GM23248 (cell line): ENCODE data around the gene TMEM131L. TPM values are rescaled to one million over a fixed set of nuclear protein-coding genes. Genes with fewer than 3 reads are reported as not detected.

Source experiments
- DNase-seq: peaks from one replicate; pipeline ENCODE4 v3.0.0-alpha.2; 2015
- H2AFZ ChIP-seq: fragments of 200-600 bp; sonication (generic); 2 replicates; pipeline ENCODE4 v1.6.1; 2016; ENCODE audit warnings: antibody characterized with exemption
- H3F3A ChIP-seq: fragments of 200-600 bp; sonication (generic); 2 replicates; pipeline ENCODE4 v1.6.1; 2016; ENCODE audit warnings: mild to moderate bottlenecking, antibody characterized with exemption, mixed run types; ENCODE audit not compliant: insufficient read depth
- H3K27ac ChIP-seq: fragments of 200-600 bp; sonication (generic); 2 replicates; pipeline ENCODE4 v1.5.1; 2016; ENCODE audit warnings: mild to moderate bottlenecking
- H3K27me3 ChIP-seq: fragments of 200-600 bp; sonication (generic); replicated peaks from 2 replicates; pipeline ENCODE4 v1.6.1; 2016; ENCODE audit warnings: mild to moderate bottlenecking; ENCODE audit not compliant: insufficient read depth
- H3K36me3 ChIP-seq: fragments of 200-600 bp; sonication (generic); 2 replicates; pipeline ENCODE4 v1.6.1; 2016; ENCODE audit warnings: low read depth, mild to moderate bottlenecking
- H3K4me1 ChIP-seq: fragments of 200-600 bp; sonication (generic); 2 replicates; pipeline ENCODE4 v1.6.1; 2016; ENCODE audit warnings: mild to moderate bottlenecking; ENCODE audit not compliant: insufficient read depth
- H3K4me2 ChIP-seq: fragments of 200-600 bp; sonication (generic); one replicate; pipeline ENCODE4 v1.6.1; 2016; ENCODE audit warnings: mild to moderate bottlenecking; ENCODE audit not compliant: unreplicated experiment
- H3K4me3 ChIP-seq: fragments of 200-600 bp; sonication (generic); 2 replicates; pipeline ENCODE4 v1.5.1; 2016; ENCODE audit warnings: mild to moderate bottlenecking
- H3K79me2 ChIP-seq: fragments of 200-600 bp; sonication (generic); 2 replicates; pipeline ENCODE4 v1.6.1; 2016; ENCODE audit warnings: mild to moderate bottlenecking; ENCODE audit not compliant: insufficient read depth
- H3K9ac ChIP-seq: fragments of 200-600 bp; sonication (generic); 2 replicates; pipeline ENCODE4 v1.6.1; 2016; ENCODE audit warnings: mild to moderate bottlenecking
- H3K9me2 ChIP-seq: fragments of 200-600 bp; sonication (generic); 2 replicates; pipeline ENCODE4 v1.6.1; 2016; ENCODE audit warnings: mixed run types, mild to moderate bottlenecking, moderate library complexity; ENCODE audit not compliant: insufficient read depth
- H3K9me3 ChIP-seq: fragments of 200-600 bp; sonication (generic); one replicate; pipeline ENCODE4 v1.6.1; 2017; ENCODE audit warnings: low read depth
- H4K20me1 ChIP-seq: fragments of 200-600 bp; sonication (generic); 2 replicates; pipeline ENCODE4 v1.6.0; 2016; ENCODE audit not compliant: insufficient read depth
- EZH2 ChIP-seq: fragments of 200-600 bp; sonication (generic); IDR thresholded peaks from 2 replicates; pipeline ENCODE4 v1.6.1; 2018; ENCODE audit warnings: antibody characterized with exemption, mild to moderate bottlenecking; ENCODE audit not compliant: insufficient read depth, poor library complexity, severe bottlenecking
- EZH2phosphoT487 ChIP-seq: fragments of 200-600 bp; sonication (generic); IDR thresholded peaks from 2 replicates; pipeline ENCODE4 v1.6.1; 2018; ENCODE audit warnings: antibody characterized with exemption, moderate library complexity, mild to moderate bottlenecking, low read depth; ENCODE audit not compliant: insufficient read depth
- WGBS, 2 experiments: methylation state at CpG; one replicate each; pipeline ENCODE4 v1.1.6; 2015 to 2017; ENCODE audit warnings: low lambda C conversion rate in 2 of 2, low coverage in 1 of 2; ENCODE audit errors: missing lambda C conversion rate in 2 of 2; 5-methylcytosine and 5-hydroxymethylcytosine counted together
- in situ Hi-C: fragments of 300-500 bp; cut with MboI; formaldehyde crosslinking; loops from 2 replicates; pipeline ENCODE4 v1.15.0; 2020
- polyA plus RNA-seq: library from polyadenylated mRNA; unstranded; fragments of >200 nt; fragmentation: Nextera tagmentation; extraction: Ambion mirVana; gene quantifications from 2 replicates; pipeline ENCODE4 v1.2.1, GENCODE V29; 2016
- total RNA-seq: library from RNA; depleted of rRNA; stranded (reverse); fragments of >200 nt; shearing (Covaris generic); gene quantifications from 2 replicates; pipeline ENCODE4 v1.2.3, GENCODE V29; 2014

The TMEM131L gene
- total and polyA plus RNA-seq, 2 experiments from 2014 or later, result 8.7 to 11.1 TPM

- 63 to 69% methylated on average over 3 of the region's 3 CpGs for WGBS, 2 experiments
- Histone ChIP-seq H3K79me2 (no peaks in the 10 kb centered on the region), H3K4me3 (no peak overlapping the region), H4K20me1 (no peaks in the 10 kb centered on the region), H3K27me3 (no peaks in the 10 kb centered on the region), H2AFZ (peak overlapping the region; percentile 42), H3K9me3 (no peaks in the 10 kb centered on the region), H3K4me2 (no peak overlapping the region), H3K27ac (no peak overlapping the region), H3K36me3 (no peaks in the 10 kb centered on the region), H3K4me1 (peaks cover 9% of the 10 kb centered on the region; the same call in 1 of the 2 replicates), H3F3A (no peaks in the 10 kb centered on the region), H3K9ac (no peak overlapping the region), H3K9me2 (no peaks in the 10 kb centered on the region)
- TF ChIP-seq EZH2phosphoT487 (no peak), EZH2 (no peak)
- DNase-seq, result no peak
- in situ Hi-C loops, result no loop called here
Observed at GRCh38 chr4:153651116-153651515, 185.0 kb downstream of the TMEM131L start.

DNA sequence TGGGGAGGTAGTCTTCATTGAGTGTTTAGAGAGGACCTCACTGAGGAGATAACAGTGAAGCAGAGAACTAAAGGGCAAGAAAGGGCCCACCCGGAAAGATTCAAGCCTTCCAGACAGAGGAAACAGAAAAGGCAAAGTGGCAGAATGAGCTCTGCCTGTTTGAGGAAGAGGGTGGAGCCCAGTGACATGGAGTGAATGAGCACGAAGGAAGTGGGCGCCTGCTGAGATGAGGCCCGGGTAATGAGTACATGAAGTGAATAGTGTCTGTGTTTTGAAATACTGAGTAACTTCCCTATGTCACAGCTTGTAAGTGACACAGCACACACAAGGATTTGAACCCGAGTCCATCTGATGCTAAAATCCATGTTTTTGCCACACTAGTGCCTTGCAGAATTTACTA, 185.4 kb downstream of the TMEM131L start:
- Histone ChIP-seq H3K9ac (peak overlapping the region; percentile 27; the same call in 1 of the 2 replicates), H3K27ac (peak overlapping the region; percentile 29; the same call in 1 of the 2 replicates), H2AFZ (peak overlapping the region; percentile 42), H3F3A (no peaks in the 10 kb centered on the region), H3K9me3 (no peaks in the 10 kb centered on the region), H3K4me1 (peaks cover 9% of the 10 kb centered on the region; the same call in 1 of the 2 replicates), H3K9me2 (no peaks in the 10 kb centered on the region), H3K79me2 (no peaks in the 10 kb centered on the region), H4K20me1 (no peaks in the 10 kb centered on the region), H3K36me3 (no peaks in the 10 kb centered on the region), H3K4me3 (no peak overlapping the region), H3K4me2 (peak overlapping the region; percentile 23), H3K27me3 (no peaks in the 10 kb centered on the region)
- peak; percentile 59 for DNase-seq
- in situ Hi-C loops, result no loop called here
- TF ChIP-seq EZH2phosphoT487 (no peak), EZH2 (no peak)
- WGBS, 2 experiments, result 33 to 34% methylated on average over 5 of the region's 5 CpGs

GRCh38 chr4:153652051-153652784, 186.1 kb downstream of the TMEM131L start:
- H3K4me1 ChIP-seq, result peaks cover 9% of the 10 kb centered on the region; the same call in 1 of the 2 replicates
- H3K9ac ChIP-seq, result peak overlapping the region; percentile 27; the same call in 1 of the 2 replicates
- peak; percentile 56 for DNase-seq
- H3K36me3 ChIP-seq, result no peaks in the 10 kb centered on the region
- H3K79me2 ChIP-seq, result no peaks in the 10 kb centered on the region
- no peak overlapping the region for H3K4me3 ChIP-seq
- peak overlapping the region; percentile 42 for H2AFZ ChIP-seq
- H3F3A ChIP-seq, result no peaks in the 10 kb centered on the region
- no peaks in the 10 kb centered on the region for H3K27me3 ChIP-seq
- H3K27ac ChIP-seq, result peak overlapping the region; percentile 29; the same call in 1 of the 2 replicates
- WGBS, 2 experiments, result 54 to 60% methylated on average over 11 of the region's 11 CpGs
- peak overlapping the region; percentile 23 for H3K4me2 ChIP-seq
- H3K9me2 ChIP-seq, result no peaks in the 10 kb centered on the region
- no peaks in the 10 kb centered on the region for H4K20me1 ChIP-seq
- in situ Hi-C loops, result no loop called here
- TF ChIP-seq EZH2 (no peak), EZH2phosphoT487 (no peak)
- H3K9me3 ChIP-seq, result no peaks in the 10 kb centered on the region

GRCh38 chr4:153655002-153655541, 188.9 kb downstream of the TMEM131L start:
- Histone ChIP-seq H3K36me3 (no peaks in the 10 kb centered on the region), H3K9me3 (no peaks in the 10 kb centered on the region), H3K79me2 (no peaks in the 10 kb centered on the region), H3K9ac (no peak overlapping the region), H3K27ac (no peak overlapping the region), H3K4me2 (no peak overlapping the region), H3F3A (no peaks in the 10 kb centered on the region), H3K27me3 (no peaks in the 10 kb centered on the region), H3K4me3 (no peak overlapping the region), H3K9me2 (no peaks in the 10 kb centered on the region), H3K4me1 (peaks cover 9% of the 10 kb centered on the region; the same call in 1 of the 2 replicates), H4K20me1 (no peaks in the 10 kb centered on the region), H2AFZ (no peak overlapping the region)
- no peak for DNase-seq
- WGBS, 2 experiments, result 39 to 47% methylated on average over 4 of the region's 4 CpGs
- TF ChIP-seq EZH2, result no peak
- TF ChIP-seq EZH2phosphoT487, result no peak
- in situ Hi-C loops, result no loop called here
